Measurements from ENCODE around the gene ZNF253.
"Not testable (repeated sequence)": the region's sequence is repeated elsewhere in the genome, so short reads cannot be mapped to it uniquely, and the experiment has no call there.

ZNF253 gene

DNA sequence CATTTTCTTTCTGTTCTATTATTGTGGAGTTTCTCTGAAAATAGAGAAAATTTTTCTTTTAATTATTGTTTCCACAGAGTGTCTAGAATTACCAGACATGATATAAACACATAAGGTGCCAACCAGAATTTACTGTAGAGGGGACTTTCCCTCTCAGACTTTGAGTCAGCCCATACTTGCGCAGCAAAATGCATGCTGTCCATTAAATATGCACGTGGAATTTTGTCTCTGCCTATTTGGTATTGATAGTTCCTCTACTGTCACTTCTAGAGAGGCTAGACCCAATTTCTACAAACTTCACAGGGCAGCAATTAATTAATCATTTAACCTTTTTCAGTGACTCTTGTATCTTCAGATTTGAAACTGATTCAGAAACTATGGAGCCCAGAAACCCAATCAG lies 44.0 kb downstream of the ZNF253 start:
- no peaks in the 10 kb centered on the region for H3K4me1 ChIP-seq (ENCODE audit: control insufficient read depth in 1 of 2, insufficient read depth in 1 of 2, low read depth in 1 of 2, low read length in 1 of 2)
- peaks cover 9% of the 10 kb centered on the region for H3K9me3 ChIP-seq
- H3K27me3 ChIP-seq: no peaks in the 10 kb centered on the region
- no peak overlapping the region for H3K4me3 ChIP-seq (ENCODE audit: low read depth in 1 of 2, low read length in 1 of 2)
- no peak overlapping the region for H3K27ac ChIP-seq
- no peak for TF ChIP-seq CTCF (IDR thresholded peaks at IDR 0.05)
- H3K36me3 ChIP-seq: peaks cover 4% of the 10 kb centered on the region

DNA sequence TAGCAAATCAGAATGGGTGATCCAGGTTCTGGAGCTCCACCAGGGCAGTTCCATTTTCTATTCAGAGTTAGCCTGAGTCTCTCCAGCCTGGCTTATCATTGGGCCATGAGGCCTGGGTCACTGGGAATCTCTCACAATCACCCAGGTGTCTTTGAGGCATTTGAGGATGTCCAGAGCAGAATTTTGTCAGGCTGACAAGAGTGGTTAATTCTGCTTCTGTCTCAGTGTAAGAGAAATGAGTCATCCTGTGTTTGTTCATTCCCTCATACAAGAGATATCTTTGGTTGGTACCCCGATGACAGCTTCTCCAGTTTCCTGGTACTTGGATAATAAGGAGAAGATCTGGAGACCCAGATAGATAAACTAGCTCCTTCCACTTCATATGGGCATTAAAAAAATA lies 45.5 kb downstream of the ZNF253 start:
- H3K27me3 ChIP-seq: no peaks in the 10 kb centered on the region
- H3K4me3 ChIP-seq (ENCODE audit: low read depth in 1 of 2, low read length in 1 of 2): no peak overlapping the region
- H3K36me3 ChIP-seq: peaks cover 7% of the 10 kb centered on the region
- peaks cover 13% of the 10 kb centered on the region for H3K9me3 ChIP-seq
- no peaks in the 10 kb centered on the region for H3K4me1 ChIP-seq (ENCODE audit: control insufficient read depth in 1 of 2, insufficient read depth in 1 of 2, low read depth in 1 of 2, low read length in 1 of 2)
- no peak overlapping the region for H3K27ac ChIP-seq
- no peak for TF ChIP-seq CTCF (IDR thresholded peaks at IDR 0.05)

- H3K36me3 ChIP-seq: peaks cover 7% of the 10 kb centered on the region
- no peaks in the 10 kb centered on the region for H3K27me3 ChIP-seq
- H3K4me1 ChIP-seq (ENCODE audit: control insufficient read depth in 1 of 2, insufficient read depth in 1 of 2, low read depth in 1 of 2, low read length in 1 of 2): no peaks in the 10 kb centered on the region
- no peak overlapping the region for H3K27ac ChIP-seq
- no peak for TF ChIP-seq CTCF (IDR thresholded peaks at IDR 0.05)
- H3K4me3 ChIP-seq (ENCODE audit: low read depth in 1 of 2, low read length in 1 of 2): no peak overlapping the region
- peaks cover 17% of the 10 kb centered on the region for H3K9me3 ChIP-seq
These were observed 48.9 kb downstream of the ZNF253 start for GRCh38 chr19:19914596-19914995.

DNA sequence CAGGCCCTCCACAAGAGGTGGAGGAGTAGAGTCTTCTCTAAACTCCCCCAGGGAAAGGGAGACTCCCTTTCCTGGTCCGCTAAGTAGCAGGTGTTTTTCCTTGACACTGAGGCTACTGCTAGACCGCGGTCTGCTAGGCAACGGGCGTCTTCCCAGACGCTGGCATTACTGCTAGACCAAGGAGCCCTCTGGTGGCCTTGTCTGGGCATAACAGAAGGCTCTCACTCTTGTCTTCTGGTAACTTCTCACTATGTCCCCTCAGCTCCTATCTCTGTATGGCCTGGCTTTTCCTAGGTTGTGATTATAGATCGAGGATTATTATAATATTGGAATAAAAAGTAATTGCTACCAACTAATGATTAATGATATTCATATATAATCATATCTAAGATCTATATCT lies 64.7 kb downstream of the ZNF253 start:
- Histone ChIP-seq H3K9me3 (peaks cover 78% of the 10 kb centered on the region), H3K36me3 (peaks cover 28% of the 10 kb centered on the region)
- not testable (repeated sequence) for H3K27me3 ChIP-seq

GRCh38 chr19:19933432-19934314 lies 68.0 kb downstream of the ZNF253 start:
- H3K27ac ChIP-seq; H3K4me3 ChIP-seq (ENCODE audit: low read depth in 1 of 2, low read length in 1 of 2); H3K27me3 ChIP-seq; H3K4me1 ChIP-seq (ENCODE audit: control insufficient read depth in 1 of 2, insufficient read depth in 1 of 2, low read depth in 1 of 2, low read length in 1 of 2); H3K36me3 ChIP-seq: not testable (repeated sequence)
- peaks cover 87% of the 10 kb centered on the region for H3K9me3 ChIP-seq

More for the DNA sequence above, 64.7 kb downstream of the ZNF253 start:
- not testable (repeated sequence) for H3K4me1 ChIP-seq (ENCODE audit: control insufficient read depth in 1 of 2, insufficient read depth in 1 of 2, low read depth in 1 of 2, low read length in 1 of 2); H3K27ac ChIP-seq; H3K4me3 ChIP-seq (ENCODE audit: low read depth in 1 of 2, low read length in 1 of 2)

GRCh38 chr19:19937403-19937802 lies 71.7 kb downstream of the ZNF253 start:
- no peak for TF ChIP-seq CTCF (IDR thresholded peaks at IDR 0.05)
- Histone ChIP-seq H3K36me3 (peaks cover 10% of the 10 kb centered on the region), H3K4me1 (ENCODE audit: control insufficient read depth in 1 of 2, insufficient read depth in 1 of 2, low read depth in 1 of 2, low read length in 1 of 2) (no peaks in the 10 kb centered on the region), H3K9me3 (peaks cover 58% of the 10 kb centered on the region), H3K27ac (no peak overlapping the region), H3K27me3 (no peaks in the 10 kb centered on the region), H3K4me3 (ENCODE audit: low read depth in 1 of 2, low read length in 1 of 2) (no peak overlapping the region)

Data from neutrophil (primary cell).